Fibroblast of peridontal ligament (primary cell): ENCODE measurements around the gene FREY1.
"Not testable (repeated sequence)": the region's sequence is repeated elsewhere in the genome, so short reads cannot be mapped to it uniquely, and the experiment has no call there.

Experiments used
- DNase-seq: peaks from one replicate; pipeline ENCODE4 v3.0.0-alpha.2; 2010; ENCODE audit errors: extremely low read depth

FREY1 gene

GRCh38 chr11:45913942-45914635 lies 7.0 kb upstream of the FREY1 start:
- DNase-seq: no peak

DNA sequence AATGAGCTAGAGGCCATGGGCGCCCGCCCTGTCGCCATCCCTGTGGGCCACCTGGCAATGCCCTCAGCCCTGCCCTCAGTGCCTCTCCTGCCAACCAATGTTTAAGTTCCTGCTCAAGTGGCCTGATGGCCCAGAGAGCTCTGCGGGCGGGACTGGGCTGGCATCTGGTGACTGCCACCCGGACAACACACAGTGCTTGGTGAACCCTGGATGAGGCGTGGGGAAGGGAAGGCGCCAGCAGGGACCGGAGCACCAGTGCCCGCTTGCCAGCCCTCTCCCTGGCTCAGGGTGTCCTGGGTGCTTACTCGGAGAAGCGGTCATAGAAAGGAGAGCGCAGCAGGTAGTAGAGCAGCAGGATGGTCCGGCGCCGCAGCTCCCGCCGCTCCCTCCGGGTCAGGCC lies 6.4 kb upstream of the FREY1 start:
- no peak for DNase-seq

GRCh38 chr11:45910623-45911022 lies 3.6 kb upstream of the FREY1 start:
- no peak for DNase-seq

DNA sequence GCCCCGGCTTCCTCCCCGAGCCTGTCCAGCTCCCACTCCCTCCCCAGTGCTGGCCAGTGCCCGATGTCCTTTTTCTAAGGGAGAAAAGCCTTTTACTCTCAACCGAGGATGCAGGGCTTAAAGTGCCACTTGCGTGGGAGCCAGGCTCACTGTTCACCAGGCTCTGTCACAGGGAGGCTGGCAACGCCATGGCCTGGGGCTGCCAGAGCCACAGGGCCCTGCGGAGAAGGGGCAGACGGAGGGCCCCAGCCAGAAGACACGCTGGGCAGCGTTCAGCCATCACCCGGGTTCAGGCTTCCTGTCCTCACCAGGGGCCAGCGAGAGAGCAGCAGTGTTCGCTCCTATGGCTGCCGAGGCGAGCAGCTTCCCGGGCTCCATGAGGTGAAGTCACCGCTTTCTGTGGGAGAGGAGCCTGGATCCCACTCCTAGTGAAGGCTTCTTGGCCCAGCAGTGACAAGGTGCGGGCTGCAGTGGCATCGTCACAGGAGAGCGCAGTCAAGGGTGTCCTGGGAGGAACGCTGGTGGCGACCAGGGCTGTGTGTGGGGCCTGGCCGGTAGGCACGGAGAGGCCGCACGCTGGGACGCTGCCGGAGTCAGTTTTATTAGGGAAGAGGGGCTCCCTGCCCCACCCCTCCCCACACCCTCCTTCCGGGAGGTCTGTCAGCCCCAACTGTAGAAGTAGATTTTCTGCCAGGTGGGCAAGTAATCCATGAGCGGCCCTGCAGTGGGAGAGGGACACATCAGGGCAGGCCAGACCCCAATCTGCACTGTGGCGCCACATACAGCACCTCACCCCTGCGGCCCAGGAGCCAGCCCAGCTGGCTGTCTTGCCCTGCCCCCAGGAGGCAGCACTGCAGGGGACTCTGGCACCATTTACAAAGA lies 2.8 kb upstream of the FREY1 start:
- no peak for DNase-seq

GRCh38 chr11:45907911-45908370 lies 870 bp upstream of the FREY1 start:
- no peak for DNase-seq

DNA sequence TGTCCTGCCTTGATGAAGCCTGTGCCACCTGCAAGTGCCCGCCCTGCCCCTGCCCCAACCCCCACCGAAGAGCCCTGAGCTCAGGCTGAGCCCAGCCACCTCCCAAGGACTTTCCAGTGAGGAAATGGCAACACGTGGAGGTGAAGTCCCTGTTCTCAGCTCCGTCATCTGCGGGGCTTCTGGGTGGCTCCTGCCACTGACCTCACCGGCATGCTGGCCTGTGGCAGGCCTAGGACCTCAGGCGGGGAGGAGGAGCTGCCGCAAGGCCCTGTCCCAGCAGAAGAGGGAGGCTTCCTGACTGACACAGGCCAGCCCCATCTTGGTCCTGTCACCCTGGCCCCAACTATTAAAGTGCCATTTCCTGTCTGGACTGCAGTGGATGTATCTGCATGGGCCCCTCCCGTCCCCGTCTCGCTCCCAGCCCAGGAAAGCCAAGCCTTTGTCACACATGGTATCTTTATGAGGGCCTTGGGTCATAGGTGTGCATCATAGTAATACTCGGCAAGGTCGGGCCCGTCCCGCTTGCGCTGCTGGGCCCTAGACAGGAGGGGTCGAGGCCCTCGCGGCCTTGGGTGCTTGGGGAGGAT lies 882 bp downstream of the FREY1 start:
- no peak for DNase-seq

DNA sequence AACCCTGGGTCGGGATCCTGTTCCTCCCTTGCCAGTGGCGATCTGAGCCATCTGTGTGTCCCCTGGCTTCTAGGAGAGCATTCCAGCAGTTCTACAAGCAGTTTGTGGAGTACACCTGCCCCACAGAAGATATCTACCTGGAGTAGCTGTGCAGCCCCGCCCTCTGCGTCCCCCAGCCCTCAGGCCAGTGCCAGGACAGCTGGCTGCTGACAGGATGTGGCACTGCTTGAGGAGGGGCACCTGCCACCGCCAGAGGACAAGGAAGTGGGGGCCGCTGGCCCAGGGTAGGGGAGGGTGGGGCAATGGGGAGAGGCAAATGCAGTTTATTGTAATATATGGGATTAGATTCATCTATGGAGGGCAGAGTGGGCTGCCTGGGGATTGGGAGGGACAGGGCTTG lies 1.5 kb downstream of the FREY1 start:
- not testable (repeated sequence) for DNase-seq

DNA sequence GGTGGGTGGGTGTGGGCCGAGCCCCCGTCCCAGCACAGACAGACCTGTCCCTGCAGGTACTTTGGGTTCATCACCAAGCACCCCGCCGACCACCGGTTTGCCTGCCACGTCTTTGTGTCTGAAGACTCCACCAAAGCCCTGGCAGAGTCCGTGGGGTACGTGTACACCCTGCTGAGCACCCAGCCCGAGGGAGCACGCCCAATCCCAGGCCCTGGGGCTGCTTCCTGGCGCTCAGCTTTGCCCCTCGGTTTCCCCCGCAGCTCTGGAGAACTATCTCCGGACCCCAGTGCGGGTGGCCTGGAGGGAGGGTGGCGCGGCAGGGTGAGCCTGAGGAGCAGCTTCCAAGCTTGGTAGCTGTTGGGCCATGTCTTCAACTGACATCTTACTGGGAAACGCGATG lies 2.0 kb downstream of the FREY1 start:
- DNase-seq: no peak

DNA sequence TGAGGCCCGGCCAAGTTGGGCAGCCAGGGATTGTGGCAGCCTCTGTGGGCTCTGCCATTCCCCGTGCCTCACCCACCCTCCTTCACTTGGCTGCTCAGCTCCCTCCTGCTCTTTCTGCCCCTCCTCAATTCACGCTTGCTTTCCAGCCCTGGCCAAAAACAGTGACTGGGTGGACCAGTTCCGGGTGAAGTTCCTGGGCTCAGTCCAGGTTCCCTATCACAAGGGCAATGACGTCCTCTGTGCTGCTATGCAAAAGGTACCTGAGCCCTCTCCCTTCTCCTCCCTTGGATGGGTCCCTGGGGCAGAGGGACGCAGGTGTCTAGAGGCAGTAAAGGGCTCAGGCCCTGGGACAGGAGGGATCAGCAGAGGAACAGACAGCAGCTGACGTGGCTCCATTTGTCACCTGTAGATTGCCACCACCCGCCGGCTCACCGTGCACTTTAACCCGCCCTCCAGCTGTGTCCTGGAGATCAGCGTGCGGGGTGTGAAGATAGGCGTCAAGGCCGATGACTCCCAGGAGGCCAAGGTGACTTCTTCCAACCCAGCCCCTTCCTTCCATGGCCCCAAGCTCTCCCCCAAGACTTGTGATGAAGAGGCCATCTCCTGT lies 2.7 kb downstream of the FREY1 start:
- no peak for DNase-seq

DNA sequence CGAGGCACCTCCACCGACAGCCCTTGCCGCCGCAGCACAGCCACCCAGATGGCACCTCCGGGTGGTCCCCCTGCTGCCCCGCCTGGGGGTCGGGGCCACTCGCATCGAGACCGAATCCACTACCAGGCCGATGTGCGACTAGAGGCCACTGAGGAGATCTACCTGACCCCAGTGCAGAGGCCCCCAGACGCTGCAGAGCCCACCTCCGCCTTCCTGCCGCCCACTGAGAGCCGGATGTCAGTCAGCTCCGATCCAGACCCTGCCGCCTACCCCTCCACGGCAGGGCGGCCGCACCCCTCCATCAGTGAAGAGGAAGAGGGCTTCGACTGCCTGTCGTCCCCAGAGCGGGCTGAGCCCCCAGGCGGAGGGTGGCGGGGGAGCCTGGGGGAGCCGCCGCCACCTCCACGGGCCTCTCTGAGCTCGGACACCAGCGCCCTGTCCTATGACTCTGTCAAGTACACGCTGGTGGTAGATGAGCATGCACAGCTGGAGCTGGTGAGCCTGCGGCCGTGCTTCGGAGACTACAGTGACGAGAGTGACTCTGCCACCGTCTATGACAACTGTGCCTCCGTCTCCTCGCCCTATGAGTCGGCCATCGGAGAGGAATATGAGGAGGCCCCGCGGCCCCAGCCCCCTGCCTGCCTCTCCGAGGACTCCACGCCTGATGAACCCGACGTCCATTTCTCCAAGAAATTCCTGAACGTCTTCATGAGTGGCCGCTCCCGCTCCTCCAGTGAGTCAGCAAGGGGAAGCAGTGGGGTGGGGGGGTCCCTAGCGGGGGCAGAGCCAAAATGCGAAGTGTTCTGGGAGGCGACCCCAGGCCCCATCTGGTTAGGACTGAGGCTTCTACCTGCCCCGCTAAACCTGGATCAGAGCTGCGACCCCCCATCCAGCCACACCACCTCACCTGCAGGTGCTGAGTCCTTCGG lies 4.4 kb downstream of the FREY1 start:
- no peak for DNase-seq

- DNase-seq: no peak
Observed at GRCh38 chr11:45901626-45902025, 5.4 kb downstream of the FREY1 start.

- no peak for DNase-seq
Observed at GRCh38 chr11:45900916-45901617, 6.0 kb downstream of the FREY1 start.

DNA sequence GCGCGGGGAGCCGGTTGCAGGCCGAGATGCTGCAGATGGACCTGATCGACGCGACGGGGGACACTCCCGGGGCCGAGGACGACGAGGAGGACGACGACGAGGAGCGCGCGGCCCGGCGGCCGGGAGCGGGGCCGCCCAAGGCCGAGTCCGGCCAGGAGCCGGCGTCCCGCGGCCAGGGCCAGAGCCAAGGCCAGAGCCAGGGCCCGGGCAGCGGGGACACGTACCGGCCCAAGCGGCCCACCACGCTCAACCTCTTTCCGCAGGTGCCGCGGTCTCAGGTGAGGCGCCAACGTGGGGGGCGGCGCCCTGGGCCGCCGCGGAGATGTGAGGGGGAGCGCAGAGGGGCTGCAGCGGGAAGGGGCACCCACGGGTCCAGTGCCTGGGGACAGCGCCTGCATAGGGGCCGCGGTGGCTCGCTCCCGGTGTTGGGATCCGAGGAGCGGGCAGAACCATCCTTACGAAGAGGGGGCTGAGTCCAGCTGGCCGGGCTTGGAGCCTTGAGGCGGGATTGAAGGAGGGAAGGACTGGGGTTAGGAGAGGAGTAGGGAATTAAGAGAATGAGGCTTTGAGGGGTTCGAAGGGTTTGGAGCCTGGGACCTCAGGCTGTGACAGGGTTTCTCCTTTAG lies 6.8 kb downstream of the FREY1 start:
- peak; percentile 7 for DNase-seq

DNA sequence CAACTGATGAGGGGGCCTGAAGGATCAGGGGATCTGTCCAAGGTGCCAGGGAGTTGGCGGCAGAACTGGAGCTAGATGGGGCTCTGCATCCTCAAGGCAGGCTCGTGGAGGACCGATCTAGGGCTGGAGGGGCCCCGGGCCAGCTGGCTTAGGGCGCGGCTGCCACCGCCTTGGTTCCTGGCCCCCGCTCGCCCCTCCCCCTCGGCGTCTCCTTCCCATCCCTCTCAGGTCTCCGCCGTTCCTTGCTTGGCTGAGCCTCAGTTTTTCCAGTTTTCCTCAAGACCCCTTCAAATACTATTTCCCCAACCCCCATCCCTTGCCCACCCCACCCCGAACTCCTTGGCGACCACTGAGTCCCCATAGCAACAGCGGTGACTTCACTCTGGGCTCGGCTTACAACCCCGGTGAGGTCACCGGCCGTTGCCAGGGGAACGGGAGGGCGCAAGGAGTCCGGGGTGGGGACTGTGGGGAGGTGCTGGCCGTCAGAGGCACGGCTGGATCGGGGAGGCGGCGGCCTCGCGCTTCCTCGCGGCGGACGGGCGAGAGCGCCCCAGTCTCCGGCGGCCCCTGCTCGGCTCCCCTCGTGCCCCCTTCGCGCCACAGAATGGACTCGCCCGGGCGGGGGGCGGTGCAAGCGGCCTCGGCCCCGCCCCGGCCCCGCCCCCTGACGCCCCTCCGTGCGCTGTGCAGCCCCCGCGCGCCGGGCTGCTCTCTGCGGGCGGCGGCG lies 7.5 kb downstream of the FREY1 start:
- peak; percentile 80 for DNase-seq

- DNase-seq: no peak
Observed at GRCh38 chr11:45899086-45899447, 8.0 kb downstream of the FREY1 start.

- no peak for DNase-seq
Observed at GRCh38 chr11:45897556-45897955, 9.5 kb downstream of the FREY1 start.

DNA sequence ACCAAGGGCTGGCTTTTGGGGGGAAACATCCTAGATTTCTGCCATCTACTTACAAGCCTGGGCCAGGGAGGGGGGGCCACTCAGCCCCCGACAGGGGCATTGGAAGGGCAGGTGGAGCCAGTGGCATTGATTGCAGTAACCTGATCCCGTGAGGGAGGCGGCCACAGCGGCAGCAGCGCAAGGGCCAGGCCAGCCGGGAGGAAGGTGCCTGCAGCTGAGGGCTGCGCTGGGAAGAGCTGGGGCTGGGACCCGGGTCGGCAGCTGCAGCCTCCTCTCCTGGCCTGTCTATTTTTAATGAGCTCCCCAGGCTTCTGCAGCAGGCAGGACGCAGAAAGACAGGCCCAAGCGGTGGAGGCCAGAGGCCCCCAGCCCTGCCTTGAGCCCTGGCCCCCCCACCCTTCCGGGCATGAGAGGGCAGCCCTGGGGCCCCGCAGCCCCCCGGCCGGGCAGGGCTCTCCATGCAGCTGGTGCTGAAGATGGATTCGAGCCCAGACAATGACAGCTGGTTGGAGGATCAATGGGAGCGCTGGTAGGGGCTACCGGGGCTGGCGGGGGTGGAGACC lies 10.6 kb downstream of the FREY1 start:
- DNase-seq: no peak

- DNase-seq: no peak
Observed at GRCh38 chr11:45895553-45896259, 11.4 kb downstream of the FREY1 start.
